Transverse colon (tissue), 3 donors: ENCODE data around the gene IBA57.

Experiments used
- EP300 ChIP-seq: sonication (generic); formaldehyde crosslinking; IDR thresholded peaks from one replicate; pipeline ENCODE4 v1.6.1; 2017; ENCODE audit warnings: antibody characterized with exemption, low read depth
- POLR2A ChIP-seq: fragments of 450-650 bp; IDR thresholded peaks from one replicate; pipeline ENCODE4 v1.6.1; 2016; ENCODE audit warnings: antibody characterized with exemption, mild to moderate bottlenecking, moderate library complexity
- POLR2AphosphoS5 ChIP-seq, 3 donors: sonication (generic); formaldehyde crosslinking; IDR thresholded peaks; one replicate each; pipeline ENCODE4 v1.6.1; 2016; ENCODE audit warnings: antibody characterized with exemption in 3 of 3

- TF ChIP-seq POLR2AphosphoS5 (IDR thresholded peaks at IDR 0.05) (no peak), POLR2A (no peak), EP300 (no peak)
Measured at GRCh38 chr1:228177183-228177475, 11.5 kb downstream of the IBA57 start.
